Measurements from ENCODE around the gene PPP1R14B. TPM values are rescaled to one million over a fixed set of nuclear protein-coding genes. Genes with fewer than 3 reads are reported as not detected.

The PPP1R14B gene
- total RNA-seq, 2 experiments from 2014 or later = 238 to 242 TPM

- Mint-ChIP-seq H3K9me3 (no peaks in the 10 kb centered on the region), H3K4me1 (ENCODE audit: low read depth) (peaks cover 18% of the 10 kb centered on the region), H3K27ac (no peak overlapping the region), H3K27me3 (no peaks in the 10 kb centered on the region), H3K36me3 (peaks cover 12% of the 10 kb centered on the region), H3K4me3 (no peak overlapping the region)
- intact Hi-C loops (cut with micrococcal nuclease) = no loop called here
- DNase-seq = no peak
- POLR2A ChIA-PET = interaction anchor here (0.8 kb wide), 1 partner anchor 10 kb away, joined by 3 read pairs; no protein-coding TSS in a partner anchor
- CTCF ChIA-PET = interaction anchor here (0.9 to 1.9 kb wide), 3 partner anchors 14 to 36 kb away, joined by 3 to 7 read pairs (median 3); partner anchors contain the start of genes CATSPERZ, PLCB3 and PPP1R14B
Observed at GRCh38 chr11:64264371-64264852, 17.7 kb upstream of the PPP1R14B start.

- Mint-ChIP-seq H3K27me3 (no peaks in the 10 kb centered on the region), H3K9me3 (no peaks in the 10 kb centered on the region), H3K36me3 (peaks cover 13% of the 10 kb centered on the region), H3K4me1 (ENCODE audit: low read depth) (peaks cover 18% of the 10 kb centered on the region), H3K4me3 (no peak overlapping the region), H3K27ac (no peak overlapping the region)
- POLR2A ChIA-PET = interaction anchor here (0.8 kb wide), 1 partner anchor 9 kb away, joined by 3 read pairs; no protein-coding TSS in a partner anchor
- CTCF ChIA-PET = interaction anchor here (0.9 to 1.5 kb wide), 2 partner anchors 18 to 37 kb away, joined by 3 read pairs; partner anchors contain the start of genes CATSPERZ and PPP1R14B
- intact Hi-C loops (cut with micrococcal nuclease) = no loop called here
- no peak for DNase-seq
Observed at GRCh38 chr11:64263947-64264317, 17.2 kb upstream of the PPP1R14B start.

GRCh38 chr11:64263021-64263946 lies 16.5 kb upstream of the PPP1R14B start:
- Mint-ChIP-seq H3K27me3 (no peaks in the 10 kb centered on the region), H3K4me1 (ENCODE audit: low read depth) (peaks cover 12% of the 10 kb centered on the region), H3K4me3 (no peak overlapping the region), H3K36me3 (peaks cover 11% of the 10 kb centered on the region), H3K9me3 (no peaks in the 10 kb centered on the region), H3K27ac (no peak overlapping the region)
- ChIA-PET POLR2A (interaction anchor here (0.8 kb wide), 1 partner anchor 9 kb away, joined by 3 read pairs; no protein-coding TSS in a partner anchor), CTCF (interaction anchor here (0.9 to 1.5 kb wide), 2 partner anchors 17 to 37 kb away, joined by 3 read pairs; partner anchors contain the start of genes CATSPERZ and PPP1R14B)
- DNase-seq = no peak
- intact Hi-C loops (cut with micrococcal nuclease) = no loop called here

- CTCF ChIA-PET = interaction anchor here (0.9 to 1.5 kb wide), 3 partner anchors 16 to 58 kb away, joined by 3 read pairs; partner anchors contain the start of gene PPP1R14B
- no peak overlapping the region for H3K27ac Mint-ChIP-seq
Observed at GRCh38 chr11:64262271-64263002, 15.7 kb upstream of the PPP1R14B start.

GRCh38 chr11:64261556-64262080 lies 14.9 kb upstream of the PPP1R14B start:
- intact Hi-C loops (cut with micrococcal nuclease) = no loop called here
- ChIA-PET POLR2A (no interaction called here), CTCF (interaction anchor here (0.9 to 1.1 kb wide), 2 partner anchors 39 to 57 kb away, joined by 3 read pairs; no protein-coding TSS in a partner anchor)
- no peak overlapping the region for H3K27ac Mint-ChIP-seq
- peaks cover 8% of the 10 kb centered on the region for H3K4me1 Mint-ChIP-seq (ENCODE audit: low read depth)
- no peak for DNase-seq
- peaks cover 15% of the 10 kb centered on the region for H3K36me3 Mint-ChIP-seq
- H3K9me3 Mint-ChIP-seq = no peaks in the 10 kb centered on the region
- no peak overlapping the region for H3K4me3 Mint-ChIP-seq
- H3K27me3 Mint-ChIP-seq = no peaks in the 10 kb centered on the region

More at GRCh38 chr11:64262271-64263002, 15.7 kb upstream of the PPP1R14B start:
- peaks cover 15% of the 10 kb centered on the region for H3K36me3 Mint-ChIP-seq
- DNase-seq = no peak
- intact Hi-C loops (cut with micrococcal nuclease) = no loop called here
- no peaks in the 10 kb centered on the region for H3K9me3 Mint-ChIP-seq
- H3K4me3 Mint-ChIP-seq = no peak overlapping the region
- POLR2A ChIA-PET = no interaction called here
- no peaks in the 10 kb centered on the region for H3K27me3 Mint-ChIP-seq
- H3K4me1 Mint-ChIP-seq (ENCODE audit: low read depth) = peaks cover 8% of the 10 kb centered on the region

GRCh38 chr11:64260147-64260708 lies 13.5 kb upstream of the PPP1R14B start:
- peaks cover 8% of the 10 kb centered on the region for H3K4me1 Mint-ChIP-seq (ENCODE audit: low read depth)
- H3K36me3 Mint-ChIP-seq = peaks cover 15% of the 10 kb centered on the region
- intact Hi-C loops (cut with micrococcal nuclease) = no loop called here
- H3K27ac Mint-ChIP-seq = peak overlapping the region; percentile 20
- no peaks in the 10 kb centered on the region for H3K9me3 Mint-ChIP-seq
- no peaks in the 10 kb centered on the region for H3K27me3 Mint-ChIP-seq
- ChIA-PET POLR2A (no interaction called here), CTCF (interaction anchor here (0.8 to 1.9 kb wide), 2 partner anchors 10 to 314 kb away, joined by 3 to 6 read pairs; partner anchors contain the start of gene PLCB3)
- no peak for DNase-seq
- no peak overlapping the region for H3K4me3 Mint-ChIP-seq

- POLR2A ChIA-PET = no interaction called here
- peak overlapping the region; percentile 20 for H3K27ac Mint-ChIP-seq
- peaks cover 8% of the 10 kb centered on the region for H3K4me1 Mint-ChIP-seq (ENCODE audit: low read depth)
Observed at GRCh38 chr11:64259533-64260067, 12.9 kb upstream of the PPP1R14B start.

GRCh38 chr11:64258946-64259532 lies 12.3 kb upstream of the PPP1R14B start:
- peaks cover 8% of the 10 kb centered on the region for H3K4me1 Mint-ChIP-seq (ENCODE audit: low read depth)
- ChIA-PET CTCF (interaction anchor here (1.9 kb wide), 1 partner anchor 8 kb away, joined by 6 read pairs; the partner anchor contains the start of gene PLCB3), POLR2A (interaction anchor here (1.2 to 1.7 kb wide), 2 partner anchors 11 to 58 kb away, joined by 3 to 5 read pairs; partner anchors contain the start of gene TRMT112)
- peaks cover 15% of the 10 kb centered on the region for H3K36me3 Mint-ChIP-seq
- DNase-seq = no peak
- intact Hi-C loops (cut with micrococcal nuclease) = no loop called here
- no peaks in the 10 kb centered on the region for H3K9me3 Mint-ChIP-seq
- H3K27me3 Mint-ChIP-seq = no peaks in the 10 kb centered on the region
- H3K4me3 Mint-ChIP-seq = no peak overlapping the region
- H3K27ac Mint-ChIP-seq = no peak overlapping the region

More at GRCh38 chr11:64259533-64260067, 12.9 kb upstream of the PPP1R14B start:
- Mint-ChIP-seq H3K9me3 (no peaks in the 10 kb centered on the region), H3K4me3 (no peak overlapping the region), H3K36me3 (peaks cover 15% of the 10 kb centered on the region), H3K27me3 (no peaks in the 10 kb centered on the region)
- CTCF ChIA-PET = interaction anchor here (1.9 kb wide), 1 partner anchor 9 kb away, joined by 6 read pairs; the partner anchor contains the start of gene PLCB3
- no peak for DNase-seq
- intact Hi-C loops (cut with micrococcal nuclease) = no loop called here

- H3K4me3 Mint-ChIP-seq = no peak overlapping the region
- intact Hi-C loops (cut with micrococcal nuclease) = no loop called here
- POLR2A ChIA-PET = interaction anchor here (0.6 to 1.7 kb wide), 3 partner anchors 11 to 59 kb away, joined by 3 to 5 read pairs (median 3); partner anchors contain the start of gene TRMT112
- CTCF ChIA-PET = no interaction called here
- peaks cover 15% of the 10 kb centered on the region for H3K36me3 Mint-ChIP-seq
- H3K4me1 Mint-ChIP-seq (ENCODE audit: low read depth) = peaks cover 8% of the 10 kb centered on the region
- DNase-seq = no peak
- H3K27ac Mint-ChIP-seq = no peak overlapping the region
- H3K27me3 Mint-ChIP-seq = no peaks in the 10 kb centered on the region
- H3K9me3 Mint-ChIP-seq = no peaks in the 10 kb centered on the region
Observed at GRCh38 chr11:64258356-64258755, 11.6 kb upstream of the PPP1R14B start.

GRCh38 chr11:64256300-64256699 lies 9.6 kb upstream of the PPP1R14B start:
- H3K9me3 Mint-ChIP-seq = no peaks in the 10 kb centered on the region
- no peak for DNase-seq
- H3K27ac Mint-ChIP-seq = no peak overlapping the region
- no peak overlapping the region for H3K4me3 Mint-ChIP-seq
- H3K4me1 Mint-ChIP-seq (ENCODE audit: low read depth) = peaks cover 16% of the 10 kb centered on the region
- ChIA-PET POLR2A (no interaction called here), CTCF (interaction anchor here (3.5 kb wide), 1 partner anchor 45 kb away, joined by 11 read pairs; the partner anchor contains the start of gene CATSPERZ)
- H3K36me3 Mint-ChIP-seq = peaks cover 9% of the 10 kb centered on the region
- no peaks in the 10 kb centered on the region for H3K27me3 Mint-ChIP-seq
- intact Hi-C loops (cut with micrococcal nuclease) = no loop called here

Data from activated CD4-positive, alpha-beta memory T cell treated with anti-CD3 and anti-CD28 coated beads for 36 hours (primary cell).